Measurements from ENCODE around the gene CMTM4. TPM values are rescaled to one million over a fixed set of nuclear protein-coding genes. Genes with fewer than 3 reads are reported as not detected.

Gene CMTM4
- total and polyA plus RNA-seq, 2 of the 8 experiments (the other 6 are each of a cell fraction or from before 2014, with no cell fraction given) = 35.3 to 51.7 TPM

DNA sequence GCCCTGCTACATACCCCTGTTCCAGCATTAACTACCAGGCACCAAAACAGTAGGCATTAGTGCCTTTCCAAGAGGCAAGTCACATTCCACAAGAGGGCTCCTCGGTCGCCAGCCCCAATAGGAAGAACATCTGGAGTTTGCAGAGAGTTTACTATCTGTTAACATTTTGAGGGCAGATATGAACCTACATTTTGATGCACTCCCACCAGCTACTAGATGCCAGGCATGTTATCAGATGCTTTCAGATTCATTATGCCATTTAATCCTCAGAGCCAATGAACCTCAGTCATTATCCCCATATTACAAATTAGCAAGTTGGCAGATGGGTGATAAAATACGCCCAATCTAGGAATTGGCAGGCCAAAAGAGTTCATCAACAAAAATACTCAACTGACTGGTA lies 121.5 kb downstream of the CMTM4 start:
- Histone ChIP-seq H2AK5ac (ENCODE audit: low read depth, low read length) (no peak overlapping the region), H3K79me1 (ENCODE audit: low read depth, low read length) (no peaks in the 10 kb centered on the region), H4K8ac (ENCODE audit: extremely low read depth, insufficient read depth, low read length) (no peak overlapping the region), H3K4me1 (replicated peaks in 1 of 4; ENCODE audit: control insufficient read depth in 3 of 4, insufficient read depth in 4 of 4, low read length in 3 of 4) (peaks cover 0 to 10% (median 3%) of the 10 kb centered on the region in 4 experiments), H3K18ac (ENCODE audit: extremely low read depth, low read length) (no peak overlapping the region), H3K27me3 (replicated peaks in 1 of 4; ENCODE audit: control insufficient read depth in 3 of 4, extremely low read depth in 1 of 4, insufficient read depth in 3 of 4, low read length in 3 of 4) (peaks cover 19 to 27% (median 25%) of the 10 kb centered on the region in 4 experiments), H3K36me3 (ENCODE audit: control insufficient read depth in 2 of 4, insufficient read depth in 4 of 4, low read length in 3 of 4) (no peaks in the 10 kb centered on the region), H3K9ac (replicated peaks in 1 of 4; ENCODE audit: extremely low read depth in 1 of 4, low read depth in 3 of 4, low read length in 3 of 4) (no peak overlapping the region), H3K4ac (replicated peaks; ENCODE audit: insufficient read length, low read depth, low read length) (no peak overlapping the region), H3K27ac (ENCODE audit: low read depth, low read length) (no peak overlapping the region), H3K14ac (ENCODE audit: insufficient read length) (no peak overlapping the region), H2BK20ac (ENCODE audit: low read length) (no peak overlapping the region), H3K23me2 (ENCODE audit: low read depth, low read length) (peaks cover 4% of the 10 kb centered on the region), H4K5ac (ENCODE audit: insufficient read length, low read depth, low read length) (no peak overlapping the region), H3K56ac (replicated peaks; ENCODE audit: insufficient read length, low read depth, low read length) (no peak overlapping the region), H3K23ac (ENCODE audit: insufficient read length) (no peak overlapping the region), H3K79me2 (ENCODE audit: control insufficient read depth in 1 of 2, insufficient read depth in 2 of 2, low read length in 2 of 2) (no peaks in the 10 kb centered on the region), H3K4me2 (ENCODE audit: insufficient read depth in 1 of 2, low read depth in 2 of 2, low read length in 2 of 2) (no peak overlapping the region), H4K91ac (replicated peaks; ENCODE audit: insufficient read length, low read length) (no peak overlapping the region), H2BK120ac (replicated peaks; ENCODE audit: low read depth, low read length) (no peak overlapping the region), H2BK15ac (ENCODE audit: low read length) (no peak overlapping the region), H3K4me3 (ENCODE audit: extremely low read depth in 1 of 4, insufficient read depth in 2 of 4, low read depth in 3 of 4, low read length in 4 of 4) (no peak overlapping the region), H2BK12ac (ENCODE audit: low read depth, low read length) (no peak overlapping the region), H2AFZ (ENCODE audit: low read length) (no peak overlapping the region), H2BK5ac (ENCODE audit: low read depth, low read length) (no peak overlapping the region), H3K9me3 (ENCODE audit: insufficient read depth in 2 of 2, low read depth in 1 of 2, low read length in 1 of 2) (no peaks in the 10 kb centered on the region), H4K20me1 (replicated peaks in 1 of 2; ENCODE audit: control insufficient read depth in 1 of 2, insufficient read depth in 2 of 2, low read length in 2 of 2) (no peaks in the 10 kb centered on the region)
- no peak for DNase-seq (ENCODE audit: low read depth in 1 of 2, low spot score in 2 of 2)
- WGBS, 2 experiments (ENCODE audit: extremely low coverage in 1 of 2, insufficient coverage in 1 of 2, insufficient read length in 1 of 2, insufficient replicate concordance in 2 of 2, low coverage in 1 of 2, low lambda C conversion rate in 2 of 2, missing lambda C conversion rate in 1 of 2) = 93% methylated on average over 3 of the region's 3 CpGs; no CpG with 5 or more reads in 1 of the 2 experiments
- POLR2A ChIA-PET (ENCODE audit: partially characterized antibody) = interaction anchor here (1.3 to 1.7 kb wide), 2 partner anchors 10 to 11 kb away, joined by 3 to 4 read pairs; no protein-coding TSS in a partner anchor
- CTCF ChIA-PET (ENCODE audit: partially characterized antibody) = interaction anchor here (1.0 to 6.8 kb wide), 7 partner anchors 9 to 292 kb away, joined by 3 to 30 read pairs (median 4); no protein-coding TSS in a partner anchor
- FAIRE-seq = no peak
- no peak for TF ChIP-seq RFX5 (IDR thresholded peaks at IDR 0.05; ENCODE audit: borderline replicate concordance, low read depth, low read length)
- TF ChIP-seq TAF1 (IDR thresholded peaks at IDR 0.05; ENCODE audit: low read depth, low read length) = no peak
- TF ChIP-seq BRCA1 (IDR thresholded peaks at IDR 0.05; ENCODE audit: low read depth, low read length) = no peak
- no peak for TF ChIP-seq GABPA (IDR thresholded peaks at IDR 0.05; ENCODE audit: borderline replicate concordance, insufficient read depth, low read length)
- TF ChIP-seq RXRA (IDR thresholded peaks at IDR 0.05; ENCODE audit: insufficient read depth, low read depth, low read length) = no peak
- TF ChIP-seq KDM5A (IDR thresholded peaks at IDR 0.05; ENCODE audit: low read length) = no peak
- no peak for TF ChIP-seq TBP (IDR thresholded peaks at IDR 0.05; ENCODE audit: low read depth, low read length)
- TF ChIP-seq BACH1 (IDR thresholded peaks at IDR 0.05; ENCODE audit: low read length) = no peak
- TF ChIP-seq, protein P1, sequence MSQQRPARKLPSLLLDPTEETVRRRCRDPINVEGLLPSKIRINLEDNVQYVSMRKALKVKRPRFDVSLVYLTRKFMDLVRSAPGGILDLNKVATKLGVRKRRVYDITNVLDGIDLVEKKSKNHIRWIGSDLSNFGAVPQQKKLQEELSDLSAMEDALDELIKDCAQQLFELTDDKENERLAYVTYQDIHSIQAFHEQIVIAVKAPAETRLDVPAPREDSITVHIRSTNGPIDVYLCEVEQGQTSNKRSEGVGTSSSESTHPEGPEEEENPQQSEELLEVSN (IDR thresholded peaks at IDR 0.05) = no peak

All from H1 (cell line).